Pancreas (tissue), 10 donors: ENCODE measurements around the gene DDC. TPM values are rescaled to one million over a fixed set of nuclear protein-coding genes. Genes with fewer than 3 reads are reported as not detected.
A peak's percentile ranks its signal among the peaks of the same experiment; 100 is the strongest.

Source experiments
- ATAC-seq, 4 donors: fragments of 200-7000 bp; cut with Tn5 transposase; one replicate each; pipeline versions ENCODE4 v1.8.0 to v1.9.1; 2020; ENCODE audit warnings: mild to moderate bottlenecking in 4 of 4, moderate library complexity in 4 of 4
- DNase-seq, 6 donors: peaks; one replicate each; pipeline ENCODE4 v3.0.0-alpha.2; 2020
- FAIRE-seq: peaks from 2 replicates; lab custom pipeline; 2012; peaks lifted over from hg19 to GRCh38; lab: Jason Lieb, UNC
- H3K27ac ChIP-seq, 4 donors: fragments of 200-600 bp; sonication (generic); 1 replicate in 3 of 4; 2 replicates in 1 of 4; pipeline versions ENCODE4 v1.5.0 to v1.8.0; 2020
- H3K27me3 ChIP-seq, 4 donors: fragments of 200-600 bp; one replicate each; pipeline ENCODE4 v1.8.0; 2021
- H3K36me3 ChIP-seq, 3 donors: fragments of 200-600 bp; sonication (generic) in 1 of 3; one replicate each; pipeline versions ENCODE4 v1.5.0 to v1.8.0; 2020 to 2021
- H3K4me1 ChIP-seq, 3 donors: fragments of 200-600 bp; one replicate each; pipeline ENCODE4 v1.8.0; 2021
- H3K4me3 ChIP-seq, 4 donors: fragments of 200-600 bp; sonication (generic) in 2 of 4; one replicate each; pipeline versions ENCODE4 v1.5.0 to v1.8.0; 2020 to 2021
- H3K9me3 ChIP-seq, 4 donors: fragments of 200-600 bp; one replicate each; pipeline ENCODE4 v1.8.0; 2021
- WGBS, 2 donors: extraction: QIAGEN DNeasy Blood & Tissue Kit; methylation state at CpG; one replicate each; pipeline ENCODE4 v1.1.7; 2013; 5-methylcytosine and 5-hydroxymethylcytosine counted together
- intact Hi-C, 3 donors: fragments of 100-400 bp; cut with DNase I; formaldehyde crosslinking; loops; one replicate each; pipeline versions ENCODE4 v1.11.1 to v1.14.2; 2022
- polyA plus RNA-seq, 2 donors: library from polyadenylated mRNA; stranded (reverse); fragments of 200-250 nt; gene quantifications; one replicate each; pipeline ENCODE4 v1.2.3, GENCODE V29; 2013
- total RNA-seq, 6 donors: library from RNA; stranded (reverse); fragmentation: NEBNext Ultra II Directional in 4 of 6; extraction: Animal tissue kit (Norgen Biotek cat#: 25700) in 4 of 6; gene quantifications; one replicate each; pipeline versions ENCODE4 v1.2.1 to v1.2.4, GENCODE V29; 2021 to 2023
- TF ChIP-seq, protein P1 (sequence below), 4 donors: fragments of 200-600 bp; sonication (generic) in 3 of 4; IDR thresholded peaks; one replicate each; pipeline versions ENCODE4 v1.5.0 to v1.8.0; 2021; ENCODE audit warnings: antibody characterized with exemption in 4 of 4
- donor health status: healthy with polysubstance abuse.
- donor health status: DM: no; HTN: no; CAD: no; lungs with moderate emphysema.
- donor health status: DM: no; HTN: no; CAD: no.
- donor health status: control.
- donor health status: control.
- donor health status: Bipolar disorder and iron deficiency.
- donor health status: DM: yes; HTN: yes; CAD: no.
- donor health status: DM: no; HTN: no; CAD: no.
- donor health status: DM: no; HTN: no; CAD: no.
- donor health status: DM: yes; HTN: yes; CAD: no.

DDC gene
- total and polyA plus RNA-seq, 8 donors: 2.7 to 25.2 (median 12.0) TPM

- H3K4me1 ChIP-seq: no peaks in the 10 kb centered on the region
- H3K9me3 ChIP-seq: no peaks in the 10 kb centered on the region
- 75 to 85% methylated on average over 13 to 14 of the region's 14 CpGs for WGBS, 2 donors
- no peaks in the 10 kb centered on the region for H3K27me3 ChIP-seq
- TF ChIP-seq, protein P1, sequence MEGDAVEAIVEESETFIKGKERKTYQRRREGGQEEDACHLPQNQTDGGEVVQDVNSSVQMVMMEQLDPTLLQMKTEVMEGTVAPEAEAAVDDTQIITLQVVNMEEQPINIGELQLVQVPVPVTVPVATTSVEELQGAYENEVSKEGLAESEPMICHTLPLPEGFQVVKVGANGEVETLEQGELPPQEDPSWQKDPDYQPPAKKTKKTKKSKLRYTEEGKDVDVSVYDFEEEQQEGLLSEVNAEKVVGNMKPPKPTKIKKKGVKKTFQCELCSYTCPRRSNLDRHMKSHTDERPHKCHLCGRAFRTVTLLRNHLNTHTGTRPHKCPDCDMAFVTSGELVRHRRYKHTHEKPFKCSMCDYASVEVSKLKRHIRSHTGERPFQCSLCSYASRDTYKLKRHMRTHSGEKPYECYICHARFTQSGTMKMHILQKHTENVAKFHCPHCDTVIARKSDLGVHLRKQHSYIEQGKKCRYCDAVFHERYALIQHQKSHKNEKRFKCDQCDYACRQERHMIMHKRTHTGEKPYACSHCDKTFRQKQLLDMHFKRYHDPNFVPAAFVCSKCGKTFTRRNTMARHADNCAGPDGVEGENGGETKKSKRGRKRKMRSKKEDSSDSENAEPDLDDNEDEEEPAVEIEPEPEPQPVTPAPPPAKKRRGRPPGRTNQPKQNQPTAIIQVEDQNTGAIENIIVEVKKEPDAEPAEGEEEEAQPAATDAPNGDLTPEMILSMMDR (IDR thresholded peaks at IDR 0.05): no peak
- intact Hi-C loops: no loop called here
- H3K36me3 ChIP-seq: no peaks in the 10 kb centered on the region
- H3K4me3 ChIP-seq: no peak overlapping the region
- ATAC-seq: peak in 3 of 4 donors; percentile 32 to 53 (median 44)
- DNase-seq: peak in 2 of 6 donors; percentile 41 to 48
- H3K27ac ChIP-seq: no peak overlapping the region
- FAIRE-seq: no peak
These were observed 51.9 kb downstream of the DDC start for GRCh38 chr7:50513166-50513871.

- TF ChIP-seq, protein P1 (IDR thresholded peaks at IDR 0.05): no peak
- H3K4me1 ChIP-seq: no peaks in the 10 kb centered on the region
- no peaks in the 10 kb centered on the region for H3K27me3 ChIP-seq
- no peak overlapping the region for H3K27ac ChIP-seq
- intact Hi-C loops: no loop called here
- no peaks in the 10 kb centered on the region for H3K36me3 ChIP-seq
- no peak overlapping the region for H3K4me3 ChIP-seq
- DNase-seq (no peak), ATAC-seq (no peak), FAIRE-seq (no peak)
- no peaks in the 10 kb centered on the region for H3K9me3 ChIP-seq
These were observed 52.8 kb downstream of the DDC start for GRCh38 chr7:50512384-50512783.

GRCh38 chr7:50509459-50509858 is 55.7 kb downstream of the DDC start:
- FAIRE-seq (no peak), DNase-seq (no peak), ATAC-seq (no peak)
- Histone ChIP-seq H3K27ac (no peak overlapping the region), H3K27me3 (no peaks in the 10 kb centered on the region), H3K4me1 (no peaks in the 10 kb centered on the region), H3K9me3 (no peaks in the 10 kb centered on the region), H3K4me3 (no peak overlapping the region), H3K36me3 (no peaks in the 10 kb centered on the region)
- intact Hi-C loops: no loop called here
- TF ChIP-seq, protein P1 (IDR thresholded peaks at IDR 0.05): no peak
- 72 to 80% methylated on average over 2 of the region's 2 CpGs for WGBS, 2 donors

GRCh38 chr7:50508471-50508943 is 56.7 kb downstream of the DDC start:
- 87 to 90% methylated on average over 5 of the region's 5 CpGs for WGBS, 2 donors
- no peak for ATAC-seq
- intact Hi-C loops: no loop called here

More at GRCh38 chr7:50508471-50508943, 56.7 kb downstream of the DDC start:
- no peaks in the 10 kb centered on the region for H3K4me1 ChIP-seq
- FAIRE-seq (no peak), DNase-seq (no peak)
- no peaks in the 10 kb centered on the region for H3K9me3 ChIP-seq
- H3K36me3 ChIP-seq: no peaks in the 10 kb centered on the region
- no peaks in the 10 kb centered on the region for H3K27me3 ChIP-seq
- H3K4me3 ChIP-seq: no peak overlapping the region
- no peak overlapping the region for H3K27ac ChIP-seq
- TF ChIP-seq, protein P1 (IDR thresholded peaks at IDR 0.05): no peak
